Raji (cell line): ENCODE data around the gene ARHGAP25.

ENCODE experiments used
- POLR2A ChIP-seq: IDR thresholded peaks from 2 replicates; pipeline ENCODE4 v1.6.1; 2011; ENCODE audit warnings: low read depth, low read length, control low read depth; ENCODE audit not compliant: insufficient read depth

ARHGAP25 gene

GRCh38 chr2:68809324-68810240 lies 75.0 kb downstream of the ARHGAP25 start:
- no peak for TF ChIP-seq POLR2A

DNA sequence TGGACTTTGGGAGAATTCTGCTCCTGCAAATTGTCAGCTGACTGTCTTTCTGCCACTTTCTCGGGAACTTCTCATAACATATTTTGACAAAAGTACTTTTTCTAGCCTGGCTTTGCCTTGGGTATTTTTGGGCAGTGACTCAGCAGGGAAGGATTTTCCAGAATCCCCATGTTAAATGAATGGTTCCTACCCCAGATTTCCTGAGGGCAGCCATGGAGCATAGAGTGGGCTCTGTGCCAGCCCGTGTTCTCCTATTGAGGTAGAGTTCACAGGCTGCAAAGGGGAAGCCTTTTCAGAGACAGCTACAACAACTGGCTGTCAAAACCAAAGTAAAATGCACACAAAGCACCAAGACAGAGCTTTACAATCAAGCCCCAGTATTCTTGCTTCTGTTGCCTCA lies 76.8 kb downstream of the ARHGAP25 start:
- TF ChIP-seq POLR2A: no peak

DNA sequence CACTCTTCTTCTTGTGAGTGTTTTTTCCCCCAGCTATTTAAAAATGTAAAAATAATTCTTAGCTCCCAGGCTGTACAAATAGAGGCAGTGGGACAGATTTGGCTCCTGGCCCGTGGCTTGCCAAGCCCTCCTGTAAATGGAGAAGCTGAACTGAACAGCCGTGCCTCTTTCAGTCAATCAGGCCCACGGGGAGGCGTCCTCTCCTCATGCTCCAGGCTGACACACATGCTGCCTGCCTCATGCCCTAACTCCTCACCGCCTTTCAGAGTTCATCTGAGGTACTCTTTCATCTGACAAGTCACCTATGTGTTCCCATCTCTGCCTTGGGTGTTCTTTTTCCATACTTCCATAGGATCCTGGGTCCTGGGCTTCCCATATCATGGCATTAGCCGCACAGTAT lies 77.6 kb downstream of the ARHGAP25 start:
- TF ChIP-seq POLR2A: no peak

DNA sequence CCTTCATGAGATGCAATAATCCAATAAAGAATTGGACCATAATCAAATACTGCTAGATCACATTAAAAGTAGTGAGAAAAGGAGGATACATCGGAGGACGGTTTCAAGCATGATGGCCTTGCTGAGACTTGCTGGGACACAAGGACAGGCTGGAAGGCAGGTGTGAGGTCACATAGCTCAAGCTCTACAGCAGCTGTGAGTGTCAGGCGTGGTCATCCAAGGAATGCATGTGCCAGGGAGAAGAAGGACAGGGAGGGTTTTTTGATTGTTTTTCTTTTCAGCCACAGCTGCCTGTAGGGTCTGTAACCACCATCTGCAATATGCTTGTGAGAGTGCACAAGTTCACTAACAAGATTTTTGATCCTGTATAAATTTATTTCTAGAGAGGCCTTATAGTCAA lies 79.0 kb downstream of the ARHGAP25 start:
- TF ChIP-seq POLR2A: no peak

- no peak for TF ChIP-seq POLR2A
These were observed 82.7 kb downstream of the ARHGAP25 start for GRCh38 chr2:68817306-68817705.

GRCh38 chr2:68819556-68819955 lies 84.9 kb downstream of the ARHGAP25 start:
- TF ChIP-seq POLR2A: no peak

- TF ChIP-seq POLR2A: no peak
These were observed 87.7 kb downstream of the ARHGAP25 start for GRCh38 chr2:68822207-68822872.

DNA sequence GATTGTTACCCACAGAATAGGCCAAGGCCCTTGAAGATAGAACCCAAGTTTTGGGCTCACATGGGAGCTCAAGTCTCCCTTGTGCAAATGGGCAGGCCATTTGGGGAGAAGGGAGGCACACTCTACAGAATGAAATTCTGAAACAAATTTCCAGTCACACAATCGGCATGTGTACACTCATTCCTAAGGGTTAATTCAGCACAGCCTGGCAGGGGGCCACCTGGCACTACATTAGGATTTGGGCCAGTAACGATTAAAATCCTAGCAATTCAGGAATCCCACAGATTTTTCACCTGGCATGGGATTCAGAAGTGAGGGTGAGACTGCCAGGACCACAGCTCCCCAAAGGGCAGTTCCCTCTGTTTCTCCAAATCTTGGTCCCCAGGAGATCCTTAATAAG lies 90.2 kb downstream of the ARHGAP25 start:
- TF ChIP-seq POLR2A: no peak

GRCh38 chr2:68825866-68826265 lies 91.3 kb downstream of the ARHGAP25 start:
- no peak for TF ChIP-seq POLR2A

DNA sequence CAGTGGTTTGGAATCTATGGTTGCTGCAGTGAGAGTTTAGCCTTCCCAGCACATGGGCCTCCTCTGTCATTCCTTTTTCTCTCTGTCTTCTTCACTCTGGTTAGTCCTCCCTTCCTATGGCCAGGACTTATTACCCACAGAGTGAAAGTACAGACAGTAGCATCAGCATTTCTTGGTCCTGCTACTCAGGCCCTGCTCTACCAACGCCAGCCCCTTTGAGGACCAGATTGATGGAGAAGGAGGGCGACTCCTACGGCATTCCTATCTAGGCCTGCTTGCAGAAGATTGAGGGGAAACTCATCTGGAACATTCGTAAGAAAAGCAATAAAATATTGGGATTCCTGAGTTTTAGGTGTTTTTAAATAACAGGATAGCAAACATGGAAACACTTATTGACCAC lies 93.1 kb downstream of the ARHGAP25 start:
- no peak for TF ChIP-seq POLR2A

- no peak for TF ChIP-seq POLR2A
These were observed 94.5 kb downstream of the ARHGAP25 start for GRCh38 chr2:68828887-68829708.

DNA sequence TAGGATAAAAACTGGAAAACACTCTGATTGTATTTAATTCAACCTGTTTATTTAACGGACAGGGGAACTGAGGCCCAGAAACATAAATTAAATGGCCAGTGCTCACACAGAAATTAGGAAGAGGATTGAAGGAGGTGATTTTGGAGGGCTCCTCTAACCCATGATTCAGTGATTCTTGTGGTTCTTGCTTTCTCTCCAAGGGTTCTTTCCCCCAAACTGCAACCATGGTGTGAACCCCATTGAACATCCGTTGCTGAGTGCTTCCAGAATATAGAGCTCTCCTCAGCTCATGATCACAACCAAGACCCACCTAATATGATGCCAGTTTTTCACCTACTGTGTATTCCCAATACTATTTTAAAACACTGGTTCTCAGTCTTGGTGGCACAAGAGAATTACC lies 95.1 kb downstream of the ARHGAP25 start:
- no peak for TF ChIP-seq POLR2A

DNA sequence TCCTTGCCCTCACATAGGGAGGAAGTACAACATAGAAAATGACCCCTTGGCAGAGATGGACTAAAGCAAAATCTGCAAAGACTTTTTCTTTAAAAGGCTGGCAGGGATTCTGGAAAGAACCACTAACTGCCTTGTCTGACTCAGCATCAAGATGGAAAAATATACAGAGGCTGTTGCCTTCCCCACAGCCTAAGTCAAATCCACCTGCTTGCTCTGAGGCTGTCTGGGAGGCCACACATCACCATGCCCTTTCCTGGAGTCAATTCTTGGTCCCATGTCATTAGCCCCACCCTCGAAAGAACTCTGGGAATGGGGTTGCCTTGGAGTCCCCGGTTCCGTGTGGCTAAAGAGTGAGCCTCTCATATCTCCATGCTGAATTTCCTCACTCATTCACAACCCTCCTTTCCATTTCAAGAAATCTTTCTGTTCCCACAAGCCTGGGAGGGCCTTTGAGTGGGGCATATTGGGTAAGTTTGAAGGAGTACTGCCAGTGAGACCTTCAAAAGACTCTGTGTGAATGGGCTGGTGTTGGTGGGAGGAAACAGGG lies 97.1 kb downstream of the ARHGAP25 start:
- TF ChIP-seq POLR2A: no peak

DNA sequence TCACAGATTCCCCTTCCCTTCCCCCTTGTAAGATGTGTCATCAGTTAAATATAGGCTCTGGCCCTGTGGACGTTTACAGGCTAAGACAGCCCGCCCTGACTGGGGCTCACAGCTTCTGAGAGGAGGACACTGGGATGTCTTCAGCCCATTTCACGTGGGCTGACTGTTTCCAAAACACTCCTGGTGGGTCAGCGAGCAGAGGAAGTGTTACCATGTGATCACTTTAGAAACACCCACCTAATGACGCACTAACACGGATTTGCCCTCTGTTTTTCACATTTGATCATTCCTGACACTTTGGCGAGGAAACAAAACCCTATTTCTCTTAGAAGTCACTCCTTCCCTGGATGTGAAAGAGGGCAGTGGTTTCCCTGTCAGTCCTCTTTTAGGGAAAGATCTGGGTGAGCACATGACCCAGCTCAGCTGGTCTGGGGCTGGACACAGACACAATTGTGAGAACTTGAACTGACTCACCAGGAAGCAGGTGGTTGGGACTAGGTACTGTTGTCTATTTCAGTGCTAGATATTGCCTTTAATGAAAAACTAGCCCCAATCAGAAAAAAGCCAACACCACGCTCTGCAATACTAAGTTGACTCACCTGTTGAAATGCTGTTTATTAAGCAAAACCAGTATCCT lies 97.7 kb downstream of the ARHGAP25 start:
- TF ChIP-seq POLR2A: no peak

- no peak for TF ChIP-seq POLR2A
These were observed 98.6 kb downstream of the ARHGAP25 start for GRCh38 chr2:68833162-68833561.
